Astrocyte of the cerebellum (primary cell): ENCODE results near the gene ZNF561.
A peak's percentile ranks its signal among the peaks of the same experiment; 100 is the strongest.
"Not testable (repeated sequence)": the region's sequence is repeated elsewhere in the genome, so short reads cannot be mapped to it uniquely, and the experiment has no call there.

ENCODE experiments used
- DNase-seq: peaks from one replicate; pipeline ENCODE4 v3.0.0-alpha.2; 2011; ENCODE audit warnings: low read depth
- H3K4me3 ChIP-seq: 2 replicates; pipeline ENCODE4 v1.5.1; 2011; ENCODE audit warnings: mild to moderate bottlenecking, low read depth, low read length, moderate library complexity
- CTCF ChIP-seq: IDR thresholded peaks from 2 replicates; pipeline ENCODE4 v1.5.1; 2012; ENCODE audit warnings: low read length, low read depth, moderate library complexity, mild to moderate bottlenecking; ENCODE audit errors: missing control alignments
- in situ Hi-C: cut with HindIII; loops from 2 replicates; pipeline ENCODE4 v1.10.0; 2017; ENCODE audit warnings: low sequenced_read_pairs

ZNF561 gene

DNA sequence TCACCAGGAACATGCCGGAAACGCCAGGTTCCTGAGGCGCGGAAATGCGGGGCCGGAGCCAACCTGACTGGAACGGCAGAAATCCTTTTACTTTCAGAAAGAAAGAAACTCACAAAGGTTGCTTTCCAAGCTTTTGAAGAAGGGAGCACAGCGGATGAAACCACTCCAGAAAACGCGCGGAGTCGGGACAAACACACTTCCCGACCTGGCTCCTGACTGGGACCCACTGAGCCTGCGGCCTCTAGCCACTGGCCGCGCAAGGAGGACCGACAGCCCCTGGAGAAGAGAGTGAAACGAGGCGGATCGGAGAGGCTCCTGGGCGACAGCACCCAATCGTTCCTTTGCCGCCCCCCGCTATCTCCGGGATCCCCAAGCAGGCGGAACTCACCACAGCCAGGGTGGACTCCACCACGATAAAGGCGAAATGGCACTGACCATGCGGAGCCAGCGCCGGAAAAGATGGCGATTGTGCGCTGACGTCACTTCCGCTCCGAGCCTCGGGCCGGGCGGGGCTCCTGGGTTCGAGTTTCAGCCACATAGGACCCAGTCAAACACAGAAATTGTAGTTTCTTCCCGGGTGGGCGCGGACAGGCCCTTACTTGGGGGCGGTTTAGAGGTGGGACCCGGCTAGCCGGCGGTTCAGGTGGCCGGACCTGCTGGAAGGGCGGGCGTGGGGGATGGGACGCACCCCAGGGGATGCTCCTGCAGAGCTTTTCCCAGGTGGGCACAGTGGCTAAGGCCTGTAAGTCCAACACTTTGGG, 36.8 kb downstream of the ZNF561 start, which contains the start of gene ZNF121:
Gene ZNF121, minus strand, starts transcription at position 432 of the 761 bp plus-strand sequence. CDS start 16,407 bp downstream, outside the sequence.
- in situ Hi-C loops, result no loop called here
- TF ChIP-seq CTCF, result no peak
- DNase-seq, result peak; percentile 47
- peak within 1 kb of the TSS; percentile 71 for H3K4me3 ChIP-seq

- in situ Hi-C loops, DNase-seq, H3K4me3 ChIP-seq: not testable (repeated sequence)
Measured at GRCh38 chr19:9582081-9582725, 38.8 kb downstream of the ZNF561 start.

- no peak for TF ChIP-seq CTCF
- H3K4me3 ChIP-seq, result no peak overlapping the region
- in situ Hi-C loops, result no loop called here
- DNase-seq, result no peak
Measured at GRCh38 chr19:9580728-9581127, 40.3 kb downstream of the ZNF561 start.

DNA sequence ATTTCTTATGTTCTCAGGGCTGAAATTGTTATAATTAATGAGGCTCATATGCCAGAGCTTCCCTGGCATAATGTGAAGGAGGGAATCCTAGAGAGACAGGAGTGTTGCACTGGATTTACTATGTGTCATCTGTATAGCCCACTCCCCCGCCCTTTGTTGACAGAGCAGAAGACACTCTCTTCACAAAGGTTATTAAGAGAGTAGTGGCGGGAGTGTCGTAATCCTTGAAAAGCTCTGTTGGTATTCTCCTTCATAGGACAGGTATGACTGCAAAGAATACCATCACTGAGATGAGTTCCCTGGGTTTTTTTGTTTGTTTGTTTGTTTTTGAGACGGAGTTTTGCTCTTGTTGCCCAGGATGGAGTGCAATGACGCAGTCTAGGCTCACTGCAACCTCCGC, 50.8 kb downstream of the ZNF561 start:
- H3K4me3 ChIP-seq, result no peak overlapping the region
- no peak for DNase-seq
- no peak for TF ChIP-seq CTCF
- in situ Hi-C loops, result no loop called here

GRCh38 chr19:9566729-9567128, 54.3 kb downstream of the ZNF561 start:
- no peak for TF ChIP-seq CTCF
- in situ Hi-C loops, result no loop called here
- no peak overlapping the region for H3K4me3 ChIP-seq
- DNase-seq, result no peak

GRCh38 chr19:9565900-9566705, 54.9 kb downstream of the ZNF561 start:
- TF ChIP-seq CTCF, result no peak
- DNase-seq, result no peak
- in situ Hi-C loops, result no loop called here
- H3K4me3 ChIP-seq, result no peak overlapping the region
